Neural cell (in vitro differentiated cells): ENCODE results near the gene SIN3A. TPM values are rescaled to one million over a fixed set of nuclear protein-coding genes. Genes with fewer than 3 reads are reported as not detected.

Experiments
- H2AFZ ChIP-seq: fragments of 200-600, 300-800 bp; sonication (generic), shearing (Covaris generic); 2 replicates; pipeline ENCODE4 v1.6.0; 2014; ENCODE audit warnings: low read depth, mild to moderate bottlenecking, antibody characterized with exemption, low read length, moderate library complexity
- H3F3A ChIP-seq: fragments of 200-600 bp; shearing (Covaris generic); 2 replicates; pipeline ENCODE4 v1.6.1; 2016; ENCODE audit warnings: mild to moderate bottlenecking, moderate library complexity, mixed read lengths, antibody characterized with exemption, low read length; ENCODE audit not compliant: insufficient read depth, poor library complexity, severe bottlenecking
- H3K27ac ChIP-seq: fragments of 200-600, 300-800 bp; sonication (generic), shearing (Covaris generic); 2 replicates; pipeline ENCODE4 v1.5.1; 2014; ENCODE audit warnings: mild to moderate bottlenecking, low read length, moderate library complexity
- H3K27me3 ChIP-seq: fragments of 300-800, 200-600 bp; sonication (generic), shearing (Covaris generic); 2 replicates; pipeline ENCODE4 v1.6.0; 2014; ENCODE audit warnings: mild to moderate bottlenecking, low read depth, low read length, moderate library complexity; ENCODE audit not compliant: insufficient read depth
- H3K36me3 ChIP-seq: fragments of 300-800, 200-600 bp; sonication (generic), shearing (Covaris generic); 2 replicates; pipeline ENCODE4 v1.5.1; 2014; ENCODE audit warnings: mild to moderate bottlenecking, antibody characterized with exemption, low read length, moderate library complexity; ENCODE audit not compliant: insufficient read depth
- H3K4me2 ChIP-seq: fragments of 300-800, 200-600 bp; sonication (generic), shearing (Covaris generic); 2 replicates; pipeline ENCODE4 v1.6.0; 2014; ENCODE audit warnings: mild to moderate bottlenecking, low read length
- H3K4me3 ChIP-seq: fragments of 300-800, 200-600 bp; sonication (generic), shearing (Covaris generic); 2 replicates; pipeline ENCODE4 v1.5.1; 2014; ENCODE audit warnings: mild to moderate bottlenecking, low read length, moderate library complexity
- H3K79me2 ChIP-seq: fragments of 200-600 bp; shearing (Covaris generic); replicated peaks from 2 replicates; pipeline ENCODE4 v1.6.0; 2014; ENCODE audit warnings: mild to moderate bottlenecking, low read length, moderate library complexity; ENCODE audit not compliant: insufficient read depth
- H3K9ac ChIP-seq: fragments of 300-800, 200-600 bp; sonication (generic), shearing (Covaris generic); 2 replicates; pipeline ENCODE4 v1.6.1; 2016; ENCODE audit warnings: mild to moderate bottlenecking, low read length, mixed read lengths
- H3K9me2 ChIP-seq: fragments of 200-600 bp; shearing (Covaris generic); 2 replicates; pipeline ENCODE4 v1.6.1; 2016; ENCODE audit warnings: mild to moderate bottlenecking, low read length, mixed read lengths; ENCODE audit not compliant: insufficient read depth
- H3K9me3 ChIP-seq: fragments of 200-600, 300-800 bp; sonication (generic), shearing (Covaris generic); 2 replicates; pipeline ENCODE4 v1.6.1; 2016; ENCODE audit warnings: mild to moderate bottlenecking, mixed run types, low read length, moderate library complexity, mixed read lengths
- H4K20me1 ChIP-seq: fragments of 200-600 bp; shearing (Covaris generic); 2 replicates; pipeline ENCODE4 v1.6.1; 2016; ENCODE audit warnings: mild to moderate bottlenecking, mixed run types; ENCODE audit not compliant: insufficient read depth
- EP300 ChIP-seq: fragments of 450-650 bp; conservative IDR thresholded peaks from 2 replicates; pipeline ENCODE4 v1.6.1; 2014; ENCODE audit warnings: antibody characterized with exemption, mild to moderate bottlenecking, moderate library complexity; ENCODE audit not compliant: poor library complexity, severe bottlenecking
- EZH2 ChIP-seq: fragments of 200-600, 300-800 bp; shearing (Covaris generic), sonication (generic); IDR thresholded peaks from 2 replicates; pipeline ENCODE4 v1.6.1; 2014; ENCODE audit warnings: antibody characterized with exemption, low read length, borderline replicate concordance, mild to moderate bottlenecking; ENCODE audit not compliant: insufficient read depth, poor library complexity, severe bottlenecking
- MXI1 ChIP-seq: fragments of 450-650 bp; conservative IDR thresholded peaks from 2 replicates; pipeline ENCODE4 v1.6.1; 2014; ENCODE audit warnings: antibody characterized with exemption, mild to moderate bottlenecking; ENCODE audit not compliant: poor library complexity, severe bottlenecking
- POLR2AphosphoS5 ChIP-seq: IDR thresholded peaks from 2 replicates; pipeline ENCODE4 v1.6.1; 2012
- RAD21 ChIP-seq: fragments of 450-650 bp; conservative IDR thresholded peaks from 2 replicates; pipeline ENCODE4 v1.6.1; 2014; ENCODE audit warnings: antibody characterized with exemption, mild to moderate bottlenecking, moderate library complexity
- SMC3 ChIP-seq: fragments of 450-650 bp; conservative IDR thresholded peaks from 2 replicates; pipeline ENCODE4 v1.6.1; 2014; ENCODE audit warnings: antibody characterized with exemption, mild to moderate bottlenecking, moderate library complexity; ENCODE audit not compliant: poor library complexity
- TAF1 ChIP-seq: IDR thresholded peaks from 2 replicates; pipeline ENCODE4 v1.6.1; 2012; ENCODE audit warnings: low read depth
- polyA plus RNA-seq: library from polyadenylated mRNA; depleted of rRNA; stranded (reverse); fragments of >200 nt; gene quantifications from 2 replicates; pipeline ENCODE4 v1.2.3, GENCODE V29; 2014
- TF ChIP-seq, protein P1 (sequence below): fragments of 450-650 bp; IDR thresholded peaks from 2 replicates; pipeline ENCODE4 v1.5.1; 2014; ENCODE audit warnings: antibody characterized with exemption, mild to moderate bottlenecking, moderate library complexity; ENCODE audit not compliant: poor library complexity, severe bottlenecking
- TF ChIP-seq, protein P2 (sequence below): IDR thresholded peaks from 2 replicates; pipeline ENCODE4 v1.6.1; 2012; ENCODE audit warnings: borderline replicate concordance

The SIN3A gene
- polyA plus RNA-seq, 1 donor from 2014 or later = 13.7 TPM

DNA sequence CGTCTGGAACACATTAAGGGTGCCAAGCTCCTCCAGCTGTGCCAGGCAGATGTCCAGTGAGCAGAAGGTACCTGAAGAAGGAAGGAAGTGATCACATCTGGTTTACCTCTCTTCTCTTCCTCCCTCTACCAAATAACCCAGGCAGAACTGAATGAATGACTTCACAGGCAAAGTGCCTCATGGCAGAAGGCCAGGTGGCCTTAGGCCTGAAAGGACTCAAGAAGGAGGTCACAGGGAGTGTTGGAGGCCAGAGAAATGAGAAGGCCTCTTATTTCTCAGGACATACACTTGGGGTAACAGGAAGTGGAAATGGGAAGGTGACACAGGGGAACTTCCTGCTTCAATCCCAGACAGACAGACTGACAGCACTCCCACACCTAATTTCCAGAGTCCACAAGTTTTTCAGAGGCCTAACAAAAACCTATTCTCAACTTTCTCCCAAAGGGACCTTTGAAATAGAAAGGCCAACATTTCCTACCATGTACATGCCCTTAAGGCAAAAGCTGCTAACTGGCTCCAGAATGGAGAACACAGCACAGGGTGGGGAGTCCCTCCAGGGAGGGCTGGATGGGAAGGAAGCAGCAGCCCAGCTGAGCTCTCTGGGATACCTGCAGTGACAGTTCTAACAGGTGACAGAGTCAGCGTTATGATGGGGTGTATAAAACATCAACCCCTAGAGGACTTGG lies 17.6 kb upstream of the SIN3A start:
- no peaks in the 10 kb centered on the region for H3K79me2 ChIP-seq
- no peaks in the 10 kb centered on the region for H3K9me2 ChIP-seq
- H2AFZ ChIP-seq = no peak overlapping the region
- no peak overlapping the region for H3K9ac ChIP-seq
- H3K27me3 ChIP-seq = no peaks in the 10 kb centered on the region
- no peaks in the 10 kb centered on the region for H3K9me3 ChIP-seq
- peaks cover 4% of the 10 kb centered on the region for H3K36me3 ChIP-seq
- H3K4me2 ChIP-seq = no peak overlapping the region
- no peak overlapping the region for H3K27ac ChIP-seq
- H3F3A ChIP-seq = no peaks in the 10 kb centered on the region
- no peak overlapping the region for H3K4me3 ChIP-seq
- H4K20me1 ChIP-seq = no peaks in the 10 kb centered on the region
- no peak for TF ChIP-seq RAD21
- TF ChIP-seq, protein P1, sequence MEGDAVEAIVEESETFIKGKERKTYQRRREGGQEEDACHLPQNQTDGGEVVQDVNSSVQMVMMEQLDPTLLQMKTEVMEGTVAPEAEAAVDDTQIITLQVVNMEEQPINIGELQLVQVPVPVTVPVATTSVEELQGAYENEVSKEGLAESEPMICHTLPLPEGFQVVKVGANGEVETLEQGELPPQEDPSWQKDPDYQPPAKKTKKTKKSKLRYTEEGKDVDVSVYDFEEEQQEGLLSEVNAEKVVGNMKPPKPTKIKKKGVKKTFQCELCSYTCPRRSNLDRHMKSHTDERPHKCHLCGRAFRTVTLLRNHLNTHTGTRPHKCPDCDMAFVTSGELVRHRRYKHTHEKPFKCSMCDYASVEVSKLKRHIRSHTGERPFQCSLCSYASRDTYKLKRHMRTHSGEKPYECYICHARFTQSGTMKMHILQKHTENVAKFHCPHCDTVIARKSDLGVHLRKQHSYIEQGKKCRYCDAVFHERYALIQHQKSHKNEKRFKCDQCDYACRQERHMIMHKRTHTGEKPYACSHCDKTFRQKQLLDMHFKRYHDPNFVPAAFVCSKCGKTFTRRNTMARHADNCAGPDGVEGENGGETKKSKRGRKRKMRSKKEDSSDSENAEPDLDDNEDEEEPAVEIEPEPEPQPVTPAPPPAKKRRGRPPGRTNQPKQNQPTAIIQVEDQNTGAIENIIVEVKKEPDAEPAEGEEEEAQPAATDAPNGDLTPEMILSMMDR = no peak
- no peak for TF ChIP-seq EP300
- no peak for TF ChIP-seq TAF1
- no peak for TF ChIP-seq SMC3
- TF ChIP-seq POLR2AphosphoS5 = no peak
- TF ChIP-seq EZH2 = no peak
- TF ChIP-seq, protein P2, sequence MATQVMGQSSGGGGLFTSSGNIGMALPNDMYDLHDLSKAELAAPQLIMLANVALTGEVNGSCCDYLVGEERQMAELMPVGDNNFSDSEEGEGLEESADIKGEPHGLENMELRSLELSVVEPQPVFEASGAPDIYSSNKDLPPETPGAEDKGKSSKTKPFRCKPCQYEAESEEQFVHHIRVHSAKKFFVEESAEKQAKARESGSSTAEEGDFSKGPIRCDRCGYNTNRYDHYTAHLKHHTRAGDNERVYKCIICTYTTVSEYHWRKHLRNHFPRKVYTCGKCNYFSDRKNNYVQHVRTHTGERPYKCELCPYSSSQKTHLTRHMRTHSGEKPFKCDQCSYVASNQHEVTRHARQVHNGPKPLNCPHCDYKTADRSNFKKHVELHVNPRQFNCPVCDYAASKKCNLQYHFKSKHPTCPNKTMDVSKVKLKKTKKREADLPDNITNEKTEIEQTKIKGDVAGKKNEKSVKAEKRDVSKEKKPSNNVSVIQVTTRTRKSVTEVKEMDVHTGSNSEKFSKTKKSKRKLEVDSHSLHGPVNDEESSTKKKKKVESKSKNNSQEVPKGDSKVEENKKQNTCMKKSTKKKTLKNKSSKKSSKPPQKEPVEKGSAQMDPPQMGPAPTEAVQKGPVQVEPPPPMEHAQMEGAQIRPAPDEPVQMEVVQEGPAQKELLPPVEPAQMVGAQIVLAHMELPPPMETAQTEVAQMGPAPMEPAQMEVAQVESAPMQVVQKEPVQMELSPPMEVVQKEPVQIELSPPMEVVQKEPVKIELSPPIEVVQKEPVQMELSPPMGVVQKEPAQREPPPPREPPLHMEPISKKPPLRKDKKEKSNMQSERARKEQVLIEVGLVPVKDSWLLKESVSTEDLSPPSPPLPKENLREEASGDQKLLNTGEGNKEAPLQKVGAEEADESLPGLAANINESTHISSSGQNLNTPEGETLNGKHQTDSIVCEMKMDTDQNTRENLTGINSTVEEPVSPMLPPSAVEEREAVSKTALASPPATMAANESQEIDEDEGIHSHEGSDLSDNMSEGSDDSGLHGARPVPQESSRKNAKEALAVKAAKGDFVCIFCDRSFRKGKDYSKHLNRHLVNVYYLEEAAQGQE = no peak
- no peak for TF ChIP-seq MXI1

DNA sequence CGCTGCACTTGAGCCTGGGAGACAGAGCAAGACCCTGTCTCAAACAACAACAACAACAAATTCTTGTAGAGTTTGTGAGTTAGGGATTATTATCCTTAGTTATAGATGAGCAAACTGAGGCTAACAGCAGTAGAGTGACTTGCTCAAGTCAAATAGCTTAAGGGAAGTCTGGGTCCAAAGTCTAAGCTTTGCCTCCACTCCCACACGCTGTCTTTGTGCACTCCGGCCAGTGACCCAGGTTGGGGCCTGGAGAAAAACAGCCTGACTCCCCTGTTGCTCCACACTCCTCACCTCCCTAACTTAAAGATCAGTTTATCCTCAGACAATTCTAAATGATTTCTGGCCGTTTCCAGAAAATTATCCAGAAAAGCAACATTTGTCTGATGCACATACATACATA lies 9.2 kb upstream of the SIN3A start:
- Histone ChIP-seq H3K36me3 (no peaks in the 10 kb centered on the region), H3K9ac (no peak overlapping the region), H3F3A (no peaks in the 10 kb centered on the region), H3K79me2 (no peaks in the 10 kb centered on the region), H4K20me1 (no peaks in the 10 kb centered on the region), H3K9me2 (no peaks in the 10 kb centered on the region), H3K4me3 (no peak overlapping the region), H3K4me2 (no peak overlapping the region), H3K9me3 (no peaks in the 10 kb centered on the region), H3K27ac (no peak overlapping the region), H2AFZ (no peak overlapping the region), H3K27me3 (no peaks in the 10 kb centered on the region)
- TF ChIP-seq EZH2 (no peak), EP300 (no peak), POLR2AphosphoS5 (no peak)
- TF ChIP-seq, protein P2 = no peak
- TF ChIP-seq, protein P1 = no peak
